ENCODE data around the gene EVC2.

EVC2 gene

DNA sequence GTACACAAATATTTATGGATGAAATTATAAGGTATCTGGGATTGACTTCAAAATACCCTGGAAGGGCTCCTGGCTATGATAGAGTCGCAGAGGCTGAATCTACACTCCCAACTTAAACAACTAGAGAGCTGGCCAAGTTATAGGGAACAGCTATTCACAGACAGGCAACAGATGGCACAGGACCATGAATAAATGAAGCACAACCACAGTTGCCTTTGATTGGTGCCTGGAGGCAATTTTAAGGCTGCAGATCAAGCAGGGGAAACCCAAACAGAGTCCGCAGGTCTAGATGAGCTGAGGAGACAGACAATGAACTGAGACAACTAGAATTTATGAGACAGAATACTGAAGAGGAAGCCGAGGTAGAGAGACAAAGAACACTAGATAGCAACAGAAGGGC lies 155.9 kb downstream of the EVC2 start (continued):
- TF ChIP-seq PATZ1 (CRISPR knock-in tag; IDR thresholded peaks at IDR 0.05; ENCODE audit: borderline replicate concordance) (no peak), OSR1 (CRISPR knock-in tag; IDR thresholded peaks at IDR 0.05) (no peak), SNAI2 (CRISPR knock-in tag; IDR thresholded peaks at IDR 0.05) (no peak), ZNF565 (CRISPR knock-in tag; conservative IDR thresholded peaks at IDR 0.05; ENCODE audit: low read depth) (no peak), ZFP3 (CRISPR knock-in tag; IDR thresholded peaks at IDR 0.05) (no peak)
- TF ChIP-seq, protein P1, sequence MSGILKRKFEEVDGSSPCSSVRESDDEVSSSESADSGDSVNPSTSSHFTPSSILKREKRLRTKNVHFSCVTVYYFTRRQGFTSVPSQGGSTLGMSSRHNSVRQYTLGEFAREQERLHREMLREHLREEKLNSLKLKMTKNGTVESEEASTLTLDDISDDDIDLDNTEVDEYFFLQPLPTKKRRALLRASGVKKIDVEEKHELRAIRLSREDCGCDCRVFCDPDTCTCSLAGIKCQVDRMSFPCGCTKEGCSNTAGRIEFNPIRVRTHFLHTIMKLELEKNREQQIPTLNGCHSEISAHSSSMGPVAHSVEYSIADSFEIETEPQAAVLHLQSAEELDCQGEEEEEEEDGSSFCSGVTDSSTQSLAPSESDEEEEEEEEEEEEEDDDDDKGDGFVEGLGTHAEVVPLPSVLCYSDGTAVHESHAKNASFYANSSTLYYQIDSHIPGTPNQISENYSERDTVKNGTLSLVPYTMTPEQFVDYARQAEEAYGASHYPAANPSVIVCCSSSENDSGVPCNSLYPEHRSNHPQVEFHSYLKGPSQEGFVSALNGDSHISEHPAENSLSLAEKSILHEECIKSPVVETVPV (CRISPR knock-in tag; IDR thresholded peaks at IDR 0.05), result no peak

DNA sequence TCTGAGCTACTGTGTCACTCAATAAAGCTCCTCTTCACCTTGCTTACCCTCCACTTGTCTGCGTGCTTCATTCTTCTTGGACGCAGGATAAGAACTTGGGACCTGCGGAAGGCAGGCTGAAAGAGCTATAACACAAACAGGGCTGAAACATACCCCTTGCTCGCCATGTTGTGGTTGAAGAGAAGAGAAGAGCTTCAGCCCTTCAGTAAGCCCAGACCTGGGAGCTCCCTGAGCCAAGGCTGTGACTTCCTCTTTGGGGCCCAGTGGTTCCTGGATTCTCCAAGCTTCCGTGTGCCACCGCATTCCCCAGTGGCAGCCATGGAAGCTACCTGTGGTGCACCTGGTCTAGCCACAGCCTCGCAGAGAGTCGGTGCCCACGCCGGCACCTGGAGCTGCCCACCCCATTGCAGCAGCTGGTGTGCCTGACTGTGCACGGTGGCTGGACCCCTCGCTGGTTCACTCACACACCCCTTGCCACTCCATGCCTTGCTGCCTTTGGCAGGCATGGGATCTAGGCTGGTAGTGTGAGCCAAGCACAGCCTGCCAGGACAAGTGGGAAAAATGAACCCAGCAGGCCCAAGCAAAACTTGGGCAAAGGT lies 160.6 kb downstream of the EVC2 start:
- ATAC-seq, result no peak
- TF ChIP-seq ARNTL (CRISPR knock-in tag; IDR thresholded peaks at IDR 0.05; ENCODE audit: borderline replicate concordance, low read depth) (no peak), ZNF8 (CRISPR knock-in tag; IDR thresholded peaks at IDR 0.05) (no peak), PATZ1 (CRISPR knock-in tag; IDR thresholded peaks at IDR 0.05; ENCODE audit: borderline replicate concordance) (no peak), OSR1 (CRISPR knock-in tag; IDR thresholded peaks at IDR 0.05) (no peak), PPARA (CRISPR knock-in tag; IDR thresholded peaks at IDR 0.05; ENCODE audit: borderline replicate concordance) (no peak), ESRRG (CRISPR knock-in tag; IDR thresholded peaks at IDR 0.05) (no peak), ZFP3 (CRISPR knock-in tag; IDR thresholded peaks at IDR 0.05) (no peak)
- TF ChIP-seq, protein P2, sequence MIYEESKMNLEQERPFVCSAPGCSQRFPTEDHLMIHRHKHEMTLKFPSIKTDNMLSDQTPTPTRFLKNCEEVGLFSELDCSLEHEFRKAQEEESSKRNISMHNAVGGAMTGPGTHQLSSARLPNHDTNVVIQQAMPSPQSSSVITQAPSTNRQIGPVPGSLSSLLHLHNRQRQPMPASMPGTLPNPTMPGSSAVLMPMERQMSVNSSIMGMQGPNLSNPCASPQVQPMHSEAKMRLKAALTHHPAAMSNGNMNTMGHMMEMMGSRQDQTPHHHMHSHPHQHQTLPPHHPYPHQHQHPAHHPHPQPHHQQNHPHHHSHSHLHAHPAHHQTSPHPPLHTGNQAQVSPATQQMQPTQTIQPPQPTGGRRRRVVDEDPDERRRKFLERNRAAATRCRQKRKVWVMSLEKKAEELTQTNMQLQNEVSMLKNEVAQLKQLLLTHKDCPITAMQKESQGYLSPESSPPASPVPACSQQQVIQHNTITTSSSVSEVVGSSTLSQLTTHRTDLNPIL (CRISPR knock-in tag; IDR thresholded peaks at IDR 0.05; ENCODE audit: low read depth), result no peak

DNA sequence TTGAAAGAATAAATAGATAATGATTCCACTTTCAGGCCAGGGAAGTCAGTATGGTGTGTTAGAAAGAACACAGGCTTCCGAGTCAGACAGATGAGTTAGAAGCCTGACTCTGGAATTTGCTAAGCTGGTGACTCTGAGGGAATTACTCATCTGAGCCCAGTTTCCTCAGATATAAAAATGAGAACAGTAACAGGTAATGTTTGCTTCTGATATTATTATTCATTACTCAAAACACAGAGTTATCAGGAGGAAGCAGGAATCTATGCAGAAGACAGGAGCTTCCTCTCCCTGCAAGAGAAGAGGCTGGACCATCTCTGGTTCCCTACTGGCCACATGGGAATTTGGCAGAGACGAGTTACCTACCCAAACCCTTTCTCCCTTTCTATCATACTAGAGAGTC lies 163.1 kb downstream of the EVC2 start:
- TF ChIP-seq RARB (CRISPR knock-in tag; IDR thresholded peaks at IDR 0.05), result no peak
- no peak for ATAC-seq

DNA sequence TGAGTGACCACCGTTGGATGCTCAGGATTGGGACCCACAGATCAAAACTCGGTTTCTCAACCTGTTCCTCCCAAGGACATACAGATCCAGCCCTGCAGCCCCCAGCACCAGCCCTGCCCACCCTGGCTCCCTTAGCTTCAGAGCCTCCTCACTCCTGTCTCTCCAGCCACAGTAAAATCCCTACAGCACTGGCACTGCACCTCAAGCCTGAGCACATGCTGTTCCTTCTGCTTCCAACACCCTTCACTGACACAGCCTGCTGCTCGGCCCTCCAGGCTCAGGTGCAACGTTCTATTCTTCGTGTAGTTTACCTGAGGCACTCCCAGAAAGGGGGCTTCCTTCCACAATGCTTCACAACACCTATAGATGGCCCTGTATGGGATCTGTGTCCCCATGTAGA lies 163.6 kb downstream of the EVC2 start:
- ATAC-seq, result no peak
- no peak for TF ChIP-seq SNAI2 (CRISPR knock-in tag; IDR thresholded peaks at IDR 0.05)

GRCh38 chr4:5543681-5544080 lies 164.7 kb downstream of the EVC2 start:
- ATAC-seq, result no peak
- TF ChIP-seq ZNF70 (CRISPR knock-in tag; IDR thresholded peaks at IDR 0.05) (no peak), TOX (CRISPR knock-in tag; IDR thresholded peaks at IDR 0.05; ENCODE audit: borderline replicate concordance) (no peak), POU6F1 (CRISPR knock-in tag; IDR thresholded peaks at IDR 0.05; ENCODE audit: borderline replicate concordance, low read depth) (no peak), ZC3H10 (CRISPR knock-in tag; IDR thresholded peaks at IDR 0.05) (no peak), ISL1 (CRISPR knock-in tag; IDR thresholded peaks at IDR 0.05) (no peak), PATZ1 (CRISPR knock-in tag; IDR thresholded peaks at IDR 0.05; ENCODE audit: borderline replicate concordance) (no peak), CSDC2 (CRISPR knock-in tag; IDR thresholded peaks at IDR 0.05) (no peak), ZFP3 (CRISPR knock-in tag; IDR thresholded peaks at IDR 0.05) (no peak), RARB (CRISPR knock-in tag; IDR thresholded peaks at IDR 0.05) (no peak), BACH2 (CRISPR knock-in tag; IDR thresholded peaks at IDR 0.05; ENCODE audit: borderline replicate concordance) (no peak), ARNTL (CRISPR knock-in tag; IDR thresholded peaks at IDR 0.05; ENCODE audit: borderline replicate concordance, low read depth) (no peak)
- TF ChIP-seq, protein P1 (CRISPR knock-in tag; IDR thresholded peaks at IDR 0.05), result no peak

Measured in SK-N-SH treated with all-trans-retinoic acid at 6 μM for 48 hours (cell line).